Liver (tissue), 9 donors: ENCODE measurements around the gene ITPKB. TPM values are rescaled to one million over a fixed set of nuclear protein-coding genes. Genes with fewer than 3 reads are reported as not detected.

Experiments
- DNase-seq: peaks from one replicate; pipeline ENCODE4 v3.0.0-alpha.2; 2017; ENCODE audit warnings: low spot score
- H3K27ac ChIP-seq, 2 donors: one replicate each; pipeline ENCODE4 v1.7.0; 2013; ENCODE audit warnings: inconsistent platforms in 2 of 2, low read length in 2 of 2, control low read depth in 1 of 2, low read depth in 1 of 2, mild to moderate bottlenecking in 1 of 2
- H3K27me3 ChIP-seq, 4 donors: one replicate each; pipeline versions ENCODE4 v1.6.1 to v1.7.0; 2013; ENCODE audit warnings: low read length in 3 of 4, inconsistent platforms in 1 of 4, mild to moderate bottlenecking in 1 of 4, moderate library complexity in 1 of 4; ENCODE audit not compliant: control insufficient read depth in 4 of 4, insufficient read depth in 4 of 4
- H3K36me3 ChIP-seq, 4 donors: one replicate each; pipeline versions ENCODE4 v1.6.1 to v1.7.0; 2013; ENCODE audit warnings: low read length in 3 of 4, mild to moderate bottlenecking in 3 of 4, low read depth in 1 of 4, moderate library complexity in 1 of 4; ENCODE audit not compliant: control insufficient read depth in 4 of 4, insufficient read depth in 3 of 4
- H3K4me1 ChIP-seq, 4 donors: one replicate each; pipeline versions ENCODE4 v1.6.1 to v1.7.0; 2013; ENCODE audit warnings: low read length in 3 of 4, mild to moderate bottlenecking in 3 of 4, moderate library complexity in 1 of 4; ENCODE audit not compliant: control insufficient read depth in 4 of 4, insufficient read depth in 4 of 4
- H3K4me3 ChIP-seq, 3 donors: one replicate each; pipeline versions ENCODE4 v1.6.1 to v1.7.0; 2013; ENCODE audit warnings: low read length in 3 of 3, control low read depth in 1 of 3, low read depth in 1 of 3, mild to moderate bottlenecking in 1 of 3
- H3K9ac ChIP-seq, 2 donors: one replicate each; pipeline ENCODE4 v1.7.0; 2013; ENCODE audit warnings: low read length in 2 of 2, mild to moderate bottlenecking in 2 of 2, moderate library complexity in 2 of 2, control low read depth in 1 of 2, low read depth in 1 of 2
- H3K9me3 ChIP-seq, 4 donors: one replicate each; pipeline versions ENCODE4 v1.6.1 to v1.7.0; 2013; ENCODE audit warnings: low read length in 3 of 4; ENCODE audit not compliant: control insufficient read depth in 4 of 4
- FOXA1 ChIP-seq: IDR thresholded peaks from 2 replicates; pipeline ENCODE4 v1.6.1; 2016; ENCODE audit warnings: antibody characterized with exemption
- FOXA2 ChIP-seq: IDR thresholded peaks from 2 replicates; pipeline ENCODE4 v1.6.1; 2016; ENCODE audit warnings: antibody characterized with exemption
- GABPA ChIP-seq, 2 donors: IDR thresholded peaks in 1 of 2; conservative IDR thresholded peaks in 1 of 2; 2 replicates each; pipeline ENCODE4 v1.6.1; 2016; ENCODE audit warnings: antibody characterized with exemption in 2 of 2, mild to moderate bottlenecking in 1 of 2, moderate library complexity in 1 of 2
- HNF4G ChIP-seq: IDR thresholded peaks from 2 replicates; pipeline ENCODE4 v1.6.1; 2016; ENCODE audit warnings: antibody characterized with exemption
- RAD21 ChIP-seq, 2 donors: IDR thresholded peaks; 2 replicates each; pipeline ENCODE4 v1.6.1; 2016; ENCODE audit warnings: antibody characterized with exemption in 2 of 2, mild to moderate bottlenecking in 2 of 2
- RXRA ChIP-seq, 2 donors: IDR thresholded peaks; 2 replicates each; pipeline ENCODE4 v1.6.1; 2017 to 2018; ENCODE audit warnings: antibody characterized with exemption in 2 of 2, mild to moderate bottlenecking in 1 of 2
- SP1 ChIP-seq: IDR thresholded peaks from 2 replicates; pipeline ENCODE4 v1.6.1; 2018; ENCODE audit warnings: antibody characterized with exemption, mild to moderate bottlenecking
- TAF1 ChIP-seq: conservative IDR thresholded peaks from 2 replicates; pipeline ENCODE4 v1.6.1; 2016; ENCODE audit warnings: antibody characterized with exemption, mild to moderate bottlenecking
- WGBS: extraction: QIAGEN DNeasy Blood & Tissue Kit; methylation state at CpG from one replicate; pipeline ENCODE4 v1.1.7; 2013; 5-methylcytosine and 5-hydroxymethylcytosine counted together
- polyA plus RNA-seq, 2 donors: library from polyadenylated mRNA; stranded (reverse) in 1 of 2; unstranded in 1 of 2; fragments of 200-250 nt in 1 of 2; fragments of >200 nt in 1 of 2; fragmentation: Nextera tagmentation in 1 of 2; extraction: Ambion mirVana in 1 of 2; gene quantifications; one replicate each; pipeline versions ENCODE4 v1.2.1 to v1.2.3, GENCODE V29; 2013 to 2015
- total RNA-seq, 2 donors: library from RNA; depleted of rRNA; stranded (reverse); fragments of >200 nt; gene quantifications; one replicate each; pipeline ENCODE4 v1.2.3, GENCODE V29; 2014
- TF ChIP-seq, protein P1 (sequence below): IDR thresholded peaks from 2 replicates; pipeline ENCODE4 v1.6.1; 2016; ENCODE audit warnings: antibody characterized with exemption, mild to moderate bottlenecking
- TF ChIP-seq, protein P2 (sequence below): IDR thresholded peaks from 2 replicates; pipeline ENCODE4 v1.6.1; 2016; ENCODE audit warnings: antibody characterized with exemption
- TF ChIP-seq, protein P3 (sequence below): IDR thresholded peaks from 2 replicates; pipeline ENCODE4 v1.6.1; 2016; ENCODE audit warnings: antibody characterized with exemption
- TF ChIP-seq, protein P4 (sequence below): IDR thresholded peaks from 2 replicates; pipeline ENCODE4 v1.6.1; 2016; ENCODE audit warnings: antibody characterized with exemption
- donor health status: healthy.
- donor health status: healthy.
- donor health status: healthy.
- donor health status: healthy.
- donor health status: healthy.

Gene ITPKB
- total and polyA plus RNA-seq, 4 donors = 0.61 to 5.8 (median 3.7) TPM

DNA sequence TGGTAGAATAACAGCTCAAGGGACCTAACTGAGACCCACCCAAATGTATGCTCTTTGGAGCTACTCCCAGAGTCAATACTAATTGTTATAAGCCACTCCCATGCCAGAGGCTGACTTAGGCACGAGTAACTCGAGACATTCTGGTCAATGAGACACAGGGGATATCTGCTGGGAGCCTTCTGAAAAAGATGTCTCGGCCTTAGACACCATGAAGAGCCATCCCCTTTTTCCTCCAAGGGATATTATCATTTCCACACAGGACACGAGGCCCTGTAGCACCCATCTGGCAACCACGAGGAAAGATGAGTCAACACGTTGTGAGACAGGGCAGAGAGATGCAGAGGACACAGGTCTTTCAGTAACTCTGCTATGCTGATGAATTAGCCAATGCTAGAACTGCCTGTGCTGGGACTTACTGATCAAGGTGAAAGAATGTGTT is 30.7 kb downstream of the ITPKB start:
- H3K27ac ChIP-seq = no peak overlapping the region
- TF ChIP-seq, protein P1, sequence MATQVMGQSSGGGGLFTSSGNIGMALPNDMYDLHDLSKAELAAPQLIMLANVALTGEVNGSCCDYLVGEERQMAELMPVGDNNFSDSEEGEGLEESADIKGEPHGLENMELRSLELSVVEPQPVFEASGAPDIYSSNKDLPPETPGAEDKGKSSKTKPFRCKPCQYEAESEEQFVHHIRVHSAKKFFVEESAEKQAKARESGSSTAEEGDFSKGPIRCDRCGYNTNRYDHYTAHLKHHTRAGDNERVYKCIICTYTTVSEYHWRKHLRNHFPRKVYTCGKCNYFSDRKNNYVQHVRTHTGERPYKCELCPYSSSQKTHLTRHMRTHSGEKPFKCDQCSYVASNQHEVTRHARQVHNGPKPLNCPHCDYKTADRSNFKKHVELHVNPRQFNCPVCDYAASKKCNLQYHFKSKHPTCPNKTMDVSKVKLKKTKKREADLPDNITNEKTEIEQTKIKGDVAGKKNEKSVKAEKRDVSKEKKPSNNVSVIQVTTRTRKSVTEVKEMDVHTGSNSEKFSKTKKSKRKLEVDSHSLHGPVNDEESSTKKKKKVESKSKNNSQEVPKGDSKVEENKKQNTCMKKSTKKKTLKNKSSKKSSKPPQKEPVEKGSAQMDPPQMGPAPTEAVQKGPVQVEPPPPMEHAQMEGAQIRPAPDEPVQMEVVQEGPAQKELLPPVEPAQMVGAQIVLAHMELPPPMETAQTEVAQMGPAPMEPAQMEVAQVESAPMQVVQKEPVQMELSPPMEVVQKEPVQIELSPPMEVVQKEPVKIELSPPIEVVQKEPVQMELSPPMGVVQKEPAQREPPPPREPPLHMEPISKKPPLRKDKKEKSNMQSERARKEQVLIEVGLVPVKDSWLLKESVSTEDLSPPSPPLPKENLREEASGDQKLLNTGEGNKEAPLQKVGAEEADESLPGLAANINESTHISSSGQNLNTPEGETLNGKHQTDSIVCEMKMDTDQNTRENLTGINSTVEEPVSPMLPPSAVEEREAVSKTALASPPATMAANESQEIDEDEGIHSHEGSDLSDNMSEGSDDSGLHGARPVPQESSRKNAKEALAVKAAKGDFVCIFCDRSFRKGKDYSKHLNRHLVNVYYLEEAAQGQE = no peak
- TF ChIP-seq, protein P2, sequence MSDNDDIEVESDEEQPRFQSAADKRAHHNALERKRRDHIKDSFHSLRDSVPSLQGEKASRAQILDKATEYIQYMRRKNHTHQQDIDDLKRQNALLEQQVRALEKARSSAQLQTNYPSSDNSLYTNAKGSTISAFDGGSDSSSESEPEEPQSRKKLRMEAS = no peak
- peaks cover 0 to 7% (median 4%) of the 10 kb centered on the region in 4 donors for H3K4me1 ChIP-seq
- H3K9me3 ChIP-seq = no peaks in the 10 kb centered on the region
- no peak overlapping the region for H3K9ac ChIP-seq
- 62% methylated on average over 6 of the region's 6 CpGs for WGBS
- no peak overlapping the region for H3K4me3 ChIP-seq
- no peaks in the 10 kb centered on the region for H3K27me3 ChIP-seq
- DNase-seq = no peak
- H3K36me3 ChIP-seq = peaks cover 0 to 3% (median 0%) of the 10 kb centered on the region in 4 donors

DNA sequence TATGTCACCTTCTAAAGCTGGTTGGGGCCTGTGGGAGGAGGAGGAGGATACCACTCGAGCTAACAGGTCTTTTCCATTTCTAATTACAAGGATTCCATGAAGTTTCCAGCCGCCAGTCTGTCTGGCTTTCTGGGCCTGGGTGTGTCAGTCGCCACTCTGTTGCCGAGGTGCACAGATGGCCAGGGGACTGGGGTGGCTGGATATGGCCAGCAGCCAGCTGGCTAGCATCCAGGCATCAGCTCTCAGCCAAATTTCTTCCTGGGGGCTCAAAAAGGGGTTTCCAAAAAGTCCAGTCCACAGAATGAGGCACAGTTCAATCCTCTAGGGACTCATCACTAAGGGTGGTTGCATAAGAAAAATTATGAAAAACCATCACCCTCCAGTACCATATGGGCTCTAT is 32.4 kb downstream of the ITPKB start:
- Histone ChIP-seq H3K4me1 (peaks cover 0 to 13% (median 7%) of the 10 kb centered on the region in 4 donors), H3K27ac (no peak overlapping the region)
- 86% methylated on average over 4 of the region's 4 CpGs for WGBS

More for the DNA sequence above, 32.4 kb downstream of the ITPKB start:
- no peak overlapping the region for H3K4me3 ChIP-seq
- DNase-seq = no peak
- H3K9me3 ChIP-seq = no peaks in the 10 kb centered on the region
- no peak for TF ChIP-seq SP1
- no peak for TF ChIP-seq FOXA1
- TF ChIP-seq RXRA (IDR thresholded peaks at IDR 0.05) = no peak
- TF ChIP-seq HNF4G = no peak
- TF ChIP-seq TAF1 = no peak
- no peak for TF ChIP-seq FOXA2
- TF ChIP-seq GABPA (IDR thresholded peaks at IDR 0.05 in 1 of 2, conservative IDR thresholded peaks at IDR 0.05 in 1 of 2) = no peak
- TF ChIP-seq, protein P3, sequence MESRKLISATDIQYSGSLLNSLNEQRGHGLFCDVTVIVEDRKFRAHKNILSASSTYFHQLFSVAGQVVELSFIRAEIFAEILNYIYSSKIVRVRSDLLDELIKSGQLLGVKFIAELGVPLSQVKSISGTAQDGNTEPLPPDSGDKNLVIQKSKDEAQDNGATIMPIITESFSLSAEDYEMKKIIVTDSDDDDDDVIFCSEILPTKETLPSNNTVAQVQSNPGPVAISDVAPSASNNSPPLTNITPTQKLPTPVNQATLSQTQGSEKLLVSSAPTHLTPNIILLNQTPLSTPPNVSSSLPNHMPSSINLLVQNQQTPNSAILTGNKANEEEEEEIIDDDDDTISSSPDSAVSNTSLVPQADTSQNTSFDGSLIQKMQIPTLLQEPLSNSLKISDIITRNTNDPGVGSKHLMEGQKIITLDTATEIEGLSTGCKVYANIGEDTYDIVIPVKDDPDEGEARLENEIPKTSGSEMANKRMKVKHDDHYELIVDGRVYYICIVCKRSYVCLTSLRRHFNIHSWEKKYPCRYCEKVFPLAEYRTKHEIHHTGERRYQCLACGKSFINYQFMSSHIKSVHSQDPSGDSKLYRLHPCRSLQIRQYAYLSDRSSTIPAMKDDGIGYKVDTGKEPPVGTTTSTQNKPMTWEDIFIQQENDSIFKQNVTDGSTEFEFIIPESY = no peak
- no peak for TF ChIP-seq RAD21 (IDR thresholded peaks at IDR 0.05)
- TF ChIP-seq, protein P1 = no peak
- TF ChIP-seq, protein P4, sequence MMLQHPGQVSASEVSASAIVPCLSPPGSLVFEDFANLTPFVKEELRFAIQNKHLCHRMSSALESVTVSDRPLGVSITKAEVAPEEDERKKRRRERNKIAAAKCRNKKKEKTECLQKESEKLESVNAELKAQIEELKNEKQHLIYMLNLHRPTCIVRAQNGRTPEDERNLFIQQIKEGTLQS = no peak
- no peaks in the 10 kb centered on the region for H3K27me3 ChIP-seq
- H3K9ac ChIP-seq = no peak overlapping the region
- peaks cover 0 to 3% (median 0%) of the 10 kb centered on the region in 4 donors for H3K36me3 ChIP-seq
